CD1c-positive myeloid dendritic cell (primary cell): Measurements from ENCODE around the gene HDAC6.
A peak's percentile ranks its signal among the peaks of the same experiment; 100 is the strongest.
"Not testable (repeated sequence)": the region's sequence is repeated elsewhere in the genome, so short reads cannot be mapped to it uniquely, and the experiment has no call there.

ENCODE experiments used
- DNase-seq: peaks from one replicate; pipeline ENCODE4 v3.0.0-alpha.2; 2016; ENCODE audit errors: extremely low spot score

Gene HDAC6

GRCh38 chrX:48789366-48790220 is 12.3 kb upstream of the HDAC6 start:
- no peak for DNase-seq

GRCh38 chrX:48790477-48790876 is 11.4 kb upstream of the HDAC6 start:
- DNase-seq: no peak

GRCh38 chrX:48791063-48791820 is 10.6 kb upstream of the HDAC6 start:
- DNase-seq: no peak

DNA sequence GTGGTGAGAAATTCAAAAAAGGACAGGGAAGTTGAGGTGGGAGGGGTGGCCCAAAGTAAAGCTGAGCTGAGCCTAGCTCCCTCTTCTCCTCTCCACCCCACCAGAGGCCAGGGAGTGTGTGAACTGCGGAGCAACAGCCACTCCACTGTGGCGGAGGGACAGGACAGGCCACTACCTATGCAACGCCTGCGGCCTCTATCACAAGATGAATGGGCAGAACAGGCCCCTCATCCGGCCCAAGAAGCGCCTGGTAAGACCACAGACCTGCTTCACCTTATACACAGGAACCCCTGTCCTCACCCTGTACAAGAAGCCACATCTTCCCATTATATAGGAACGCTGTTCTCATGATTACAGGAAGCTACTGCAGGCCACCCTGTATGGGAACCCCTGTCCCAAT is 9.6 kb upstream of the HDAC6 start:
- DNase-seq: no peak

DNA sequence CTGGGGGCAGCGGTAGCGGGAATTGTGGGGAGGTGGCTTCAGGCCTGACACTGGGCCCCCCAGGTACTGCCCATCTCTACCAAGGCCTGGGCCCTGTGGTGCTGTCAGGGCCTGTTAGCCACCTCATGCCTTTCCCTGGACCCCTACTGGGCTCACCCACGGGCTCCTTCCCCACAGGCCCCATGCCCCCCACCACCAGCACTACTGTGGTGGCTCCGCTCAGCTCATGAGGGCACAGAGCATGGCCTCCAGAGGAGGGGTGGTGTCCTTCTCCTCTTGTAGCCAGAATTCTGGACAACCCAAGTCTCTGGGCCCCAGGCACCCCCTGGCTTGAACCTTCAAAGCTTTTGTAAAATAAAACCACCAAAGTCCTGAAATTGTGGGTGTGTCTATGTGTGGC is 7.9 kb upstream of the HDAC6 start:
- DNase-seq: no peak

DNA sequence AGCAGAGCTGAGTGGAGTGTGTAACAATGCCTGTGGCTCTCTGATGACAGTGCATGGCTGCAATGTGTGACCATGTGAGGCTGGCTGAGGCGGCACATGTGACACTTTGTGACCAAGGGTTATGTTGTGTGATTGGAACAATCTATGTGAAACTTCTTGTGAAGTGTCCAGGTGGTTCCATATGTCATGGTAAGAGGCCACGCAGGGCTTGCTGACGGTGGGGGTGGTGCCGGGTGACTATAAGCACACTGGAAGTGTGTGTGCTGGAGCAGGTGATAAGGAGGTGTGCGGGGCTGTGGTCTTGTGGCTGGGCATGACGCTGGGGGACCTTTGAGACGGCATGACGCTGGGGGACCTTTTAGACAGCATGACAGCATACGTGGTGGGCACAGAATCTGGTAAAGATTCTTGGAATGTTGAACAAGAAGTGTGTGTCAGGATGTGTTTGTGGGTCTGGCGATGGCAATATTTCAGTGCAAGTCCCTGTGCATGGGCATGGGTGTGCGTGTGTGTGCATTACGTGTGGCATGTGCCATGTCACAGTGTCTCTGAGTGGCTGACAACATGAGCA is 7.4 kb upstream of the HDAC6 start:
- no peak for DNase-seq

GRCh38 chrX:48794911-48795515 is 6.9 kb upstream of the HDAC6 start:
- no peak for DNase-seq

DNA sequence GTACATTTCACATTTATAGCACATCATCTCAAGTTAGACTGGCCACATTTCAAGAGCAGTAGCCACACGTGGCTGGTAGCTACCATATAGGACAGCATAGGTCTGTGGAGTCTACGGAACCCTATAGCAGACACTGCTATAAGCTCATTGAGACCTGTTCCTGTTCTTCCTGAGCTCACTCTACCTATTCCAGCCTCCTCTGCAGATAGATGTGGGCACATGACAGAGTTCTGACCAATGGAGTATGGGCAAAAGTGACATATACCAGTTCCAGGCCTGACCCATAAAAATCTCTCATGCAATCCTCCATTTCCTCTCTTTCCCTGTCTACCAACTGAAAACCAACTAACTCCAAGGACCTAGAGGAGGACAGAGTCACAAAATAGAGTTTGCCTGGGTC is 3.5 kb upstream of the HDAC6 start:
- no peak for DNase-seq

DNA sequence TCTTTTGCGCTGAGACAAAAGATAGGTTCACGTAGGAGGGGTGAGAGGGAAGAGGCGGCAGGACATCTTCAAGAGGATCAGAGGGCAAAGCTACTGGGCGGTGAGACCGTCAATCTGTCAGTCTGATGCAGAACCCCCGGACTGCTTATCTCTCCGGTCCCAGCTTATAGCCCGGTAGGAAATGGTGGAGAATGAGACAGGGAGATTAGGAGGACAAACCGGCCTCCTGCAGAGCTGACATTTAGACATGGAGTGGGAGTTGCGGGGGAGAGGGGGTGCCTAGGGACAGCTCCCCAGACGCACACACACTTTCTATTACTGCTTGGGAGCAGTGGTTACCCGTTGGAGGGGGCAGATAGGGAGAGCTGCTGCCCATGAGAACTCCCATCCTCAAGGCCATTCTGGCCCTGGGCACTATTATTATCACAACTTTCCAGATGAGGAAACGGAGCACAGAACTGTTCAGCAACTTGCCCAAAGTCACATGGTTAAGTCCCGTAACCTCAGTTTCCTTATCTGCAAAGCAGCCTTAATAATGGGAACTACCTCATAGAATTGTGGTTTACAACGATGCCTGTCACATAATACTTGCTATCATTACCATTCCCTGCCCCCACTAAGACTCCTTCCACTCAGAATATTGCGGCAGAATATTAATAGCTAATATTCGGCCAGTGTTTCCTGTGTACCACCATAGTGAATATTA is 1.1 kb upstream of the HDAC6 start:
- DNase-seq: peak; percentile 47

GRCh38 chrX:48802089-48802904 is 430 bp downstream of the HDAC6 start:
- DNase-seq: peak; percentile 67

GRCh38 chrX:48802905-48803200 is 986 bp downstream of the HDAC6 start:
- DNase-seq: peak; percentile 7

GRCh38 chrX:48806081-48806480 is 4.2 kb downstream of the HDAC6 start:
- peak; percentile 7 for DNase-seq

GRCh38 chrX:48813644-48814043 is 11.8 kb downstream of the HDAC6 start:
- peak; percentile 65 for DNase-seq

- no peak for DNase-seq
Observed at GRCh38 chrX:48814722-48815121, 12.9 kb downstream of the HDAC6 start.

DNA sequence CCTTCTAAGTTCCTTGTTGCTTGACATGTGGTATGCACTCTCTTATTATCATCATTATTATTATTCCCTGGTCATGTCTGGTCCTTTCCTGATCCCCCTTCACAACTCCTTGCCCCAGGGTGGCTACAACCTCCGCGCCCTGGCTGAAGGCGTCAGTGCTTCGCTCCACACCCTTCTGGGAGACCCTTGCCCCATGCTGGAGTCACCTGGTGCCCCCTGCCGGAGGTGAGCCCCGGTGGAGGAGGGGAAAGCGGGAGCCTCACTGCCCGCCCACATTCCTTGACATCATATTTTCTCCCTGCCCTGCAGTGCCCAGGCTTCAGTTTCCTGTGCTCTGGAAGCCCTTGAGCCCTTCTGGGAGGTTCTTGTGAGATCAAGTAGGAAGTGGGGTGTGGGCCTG is 13.4 kb downstream of the HDAC6 start:
- no peak for DNase-seq

DNA sequence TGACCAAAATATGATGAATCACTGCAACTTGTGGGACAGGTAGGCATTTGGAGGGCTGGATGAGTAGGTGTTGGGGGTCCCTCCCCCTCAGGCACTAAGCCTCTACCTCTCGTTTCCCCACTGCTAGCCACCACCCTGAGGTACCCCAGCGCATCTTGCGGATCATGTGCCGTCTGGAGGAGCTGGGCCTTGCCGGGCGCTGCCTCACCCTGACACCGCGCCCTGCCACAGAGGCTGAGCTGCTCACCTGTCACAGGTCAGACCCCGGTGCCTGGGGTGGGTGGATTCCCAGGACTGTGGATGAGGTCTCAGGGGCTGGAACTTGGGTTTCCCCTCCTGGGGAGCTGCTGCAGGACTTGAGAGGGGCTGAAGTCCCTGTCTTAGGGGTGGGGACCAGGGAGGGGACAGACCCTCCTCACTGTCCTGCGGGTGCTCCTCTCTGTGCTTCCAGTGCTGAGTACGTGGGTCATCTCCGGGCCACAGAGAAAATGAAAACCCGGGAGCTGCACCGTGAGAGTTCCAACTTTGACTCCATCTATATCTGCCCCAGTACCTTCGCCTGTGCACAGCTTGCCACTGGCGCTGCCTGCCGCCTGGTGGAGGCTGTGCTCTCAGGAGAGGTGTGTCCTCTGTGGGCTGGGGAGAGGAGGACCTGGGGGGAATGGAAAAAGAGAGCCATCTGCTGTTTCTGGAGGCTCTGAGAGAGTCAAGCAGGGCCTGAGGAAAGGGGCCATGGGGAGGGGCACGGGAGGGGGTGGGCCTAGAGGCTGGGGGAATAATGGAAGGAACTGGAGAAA is 14.3 kb downstream of the HDAC6 start:
- DNase-seq: no peak

DNA sequence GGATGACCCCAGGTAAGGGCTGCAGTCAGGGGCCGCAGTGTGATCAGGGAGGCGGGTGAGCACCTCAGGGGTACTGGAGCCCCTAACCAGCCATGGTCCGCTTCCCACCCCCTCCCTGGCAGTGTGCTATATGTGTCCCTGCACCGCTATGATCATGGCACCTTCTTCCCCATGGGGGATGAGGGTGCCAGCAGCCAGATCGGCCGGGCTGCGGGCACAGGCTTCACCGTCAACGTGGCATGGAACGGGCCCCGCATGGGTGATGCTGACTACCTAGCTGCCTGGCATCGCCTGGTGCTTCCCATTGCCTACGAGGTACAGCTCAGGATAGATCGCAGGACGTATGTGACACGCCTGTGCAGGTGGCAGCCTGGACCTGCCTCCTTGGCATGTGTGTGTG is 16.2 kb downstream of the HDAC6 start:
- DNase-seq: no peak

GRCh38 chrX:48818866-48819265 is 17.0 kb downstream of the HDAC6 start:
- no peak for DNase-seq

- DNase-seq: not testable (repeated sequence)
Observed at GRCh38 chrX:48819394-48819793, 17.5 kb downstream of the HDAC6 start.

DNA sequence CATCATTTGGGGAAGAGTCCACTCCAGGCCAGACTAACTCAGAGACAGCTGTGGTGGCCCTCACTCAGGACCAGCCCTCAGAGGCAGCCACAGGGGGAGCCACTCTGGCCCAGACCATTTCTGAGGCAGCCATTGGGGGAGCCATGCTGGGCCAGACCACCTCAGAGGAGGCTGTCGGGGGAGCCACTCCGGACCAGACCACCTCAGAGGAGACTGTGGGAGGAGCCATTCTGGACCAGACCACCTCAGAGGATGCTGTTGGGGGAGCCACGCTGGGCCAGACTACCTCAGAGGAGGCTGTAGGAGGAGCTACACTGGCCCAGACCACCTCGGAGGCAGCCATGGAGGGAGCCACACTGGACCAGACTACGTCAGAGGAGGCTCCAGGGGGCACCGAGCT is 21.2 kb downstream of the HDAC6 start:
- DNase-seq: no peak
